HG03432 (cell line): Measurements from ENCODE around the gene ZNF341.

Experiments used
- ATAC-seq: cut with Tn5 transposase; IDR thresholded peaks from one replicate; pipeline ENCODE4 v1.9.1; 2021; ENCODE audit warnings: mild to moderate bottlenecking, moderate library complexity; ENCODE audit not compliant: unreplicated experiment

The ZNF341 gene

DNA sequence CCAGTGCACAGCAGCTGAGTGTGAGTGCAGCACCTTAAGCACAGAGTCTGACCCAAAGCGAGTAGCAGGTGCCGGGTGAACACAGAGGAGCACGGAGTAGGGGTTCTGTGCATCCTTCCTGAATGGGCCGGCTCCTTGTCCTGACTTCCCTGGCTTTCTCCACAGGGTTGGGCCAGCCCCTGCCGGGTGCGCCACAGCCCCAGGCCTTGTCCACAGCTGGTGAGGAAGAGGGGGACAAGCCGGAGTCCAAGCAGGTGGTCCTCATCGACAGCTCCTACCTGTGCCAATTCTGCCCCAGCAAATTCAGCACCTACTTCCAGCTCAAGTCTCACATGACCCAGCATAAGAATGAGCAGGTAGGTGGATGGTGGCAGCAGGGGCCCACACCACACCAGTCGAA lies 34.9 kb downstream of the ZNF341 start:
- ATAC-seq, result no peak

DNA sequence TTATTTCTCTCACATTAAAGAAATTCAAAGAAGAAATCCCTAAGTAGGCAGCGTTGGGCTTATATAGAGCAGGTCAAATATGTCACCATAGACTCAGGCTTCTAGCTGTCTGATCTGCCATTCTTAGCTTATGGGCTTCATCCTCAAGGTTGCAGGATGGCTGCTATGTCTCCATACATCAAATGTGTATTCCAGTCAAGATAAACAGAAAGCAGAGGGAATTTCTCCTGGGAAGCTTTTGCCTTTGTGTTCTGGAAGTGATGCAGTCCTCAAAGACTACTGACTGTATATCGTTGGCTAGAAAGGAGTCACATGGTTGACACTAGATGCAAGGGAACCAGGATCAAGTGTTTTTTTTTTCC lies 36.0 kb downstream of the ZNF341 start:
- ATAC-seq, result no peak

DNA sequence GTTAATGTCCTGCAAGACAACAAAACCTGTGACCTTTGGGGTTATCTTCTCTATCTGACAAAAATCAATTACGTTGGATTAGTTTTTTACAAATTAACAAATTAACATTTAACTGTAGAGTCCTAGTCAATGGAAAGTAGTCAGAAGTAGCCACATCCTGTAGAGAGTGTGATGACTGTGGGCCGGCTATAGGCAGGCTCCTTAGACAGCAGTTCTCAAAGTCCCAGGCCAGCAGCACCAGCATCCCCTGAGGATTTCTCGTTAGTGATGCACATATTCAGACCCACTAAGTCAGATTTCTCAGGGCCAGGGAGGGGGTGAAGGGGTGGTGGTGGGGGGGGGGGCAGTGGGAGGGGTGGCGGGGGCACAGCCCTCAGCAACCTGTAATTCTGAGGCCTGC lies 37.2 kb downstream of the ZNF341 start:
- ATAC-seq, result no peak

DNA sequence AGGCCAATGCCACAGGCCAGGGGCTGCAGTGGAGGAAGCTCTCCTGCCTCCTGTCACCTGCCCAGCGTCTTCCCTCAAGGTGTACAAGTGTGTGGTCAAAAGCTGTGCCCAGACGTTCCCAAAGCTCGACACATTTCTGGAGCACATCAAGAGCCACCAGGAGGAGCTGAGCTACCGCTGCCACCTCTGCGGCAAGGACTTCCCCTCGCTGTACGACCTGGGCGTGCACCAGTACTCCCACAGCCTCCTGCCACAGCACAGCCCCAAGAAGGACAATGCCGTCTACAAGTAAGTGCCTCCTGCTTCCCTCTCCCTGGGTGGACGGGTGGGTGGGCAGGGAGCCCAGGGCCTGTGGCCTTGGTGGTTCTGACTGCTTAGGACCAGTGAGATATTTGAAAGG lies 38.2 kb downstream of the ZNF341 start:
- no peak for ATAC-seq

DNA sequence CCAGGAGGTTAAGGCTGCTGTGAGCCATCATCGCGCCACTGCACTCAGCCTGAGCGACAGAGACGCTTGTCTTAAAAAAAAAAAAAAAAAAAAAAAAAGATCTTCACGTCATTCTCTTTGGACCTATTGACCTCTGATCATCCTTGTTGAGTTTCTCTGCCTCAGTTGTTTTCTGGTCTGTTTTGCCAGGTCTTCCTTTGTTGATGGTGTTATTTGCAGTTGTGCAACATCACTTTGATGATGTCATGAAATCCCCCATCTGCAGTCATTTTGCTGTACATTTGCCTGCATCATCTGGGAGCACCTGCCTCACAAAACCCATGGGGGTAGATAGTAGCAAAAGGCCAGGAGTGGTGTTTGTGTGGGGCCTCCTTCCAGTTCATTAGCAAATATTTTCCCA lies 40.1 kb downstream of the ZNF341 start:
- ATAC-seq, result no peak

DNA sequence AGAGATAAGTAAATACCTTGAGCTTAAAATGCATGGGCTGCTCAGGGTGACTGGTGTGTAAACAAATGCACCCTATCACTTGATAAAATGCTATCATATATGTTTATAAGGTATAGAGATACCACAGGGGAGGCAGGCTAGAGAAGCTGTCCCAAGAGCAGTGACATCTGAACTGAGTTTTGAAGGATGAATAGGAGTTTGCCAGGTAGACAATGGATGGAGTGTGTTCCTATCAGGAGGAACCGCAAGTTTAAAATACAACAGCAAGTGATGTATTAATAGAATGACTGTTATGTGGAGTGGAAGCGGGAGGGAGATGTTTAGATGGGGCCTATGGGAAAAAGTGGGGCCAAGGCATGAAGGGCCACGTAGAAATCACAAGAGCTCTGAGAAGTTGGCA lies 40.6 kb downstream of the ZNF341 start:
- ATAC-seq, result no peak

DNA sequence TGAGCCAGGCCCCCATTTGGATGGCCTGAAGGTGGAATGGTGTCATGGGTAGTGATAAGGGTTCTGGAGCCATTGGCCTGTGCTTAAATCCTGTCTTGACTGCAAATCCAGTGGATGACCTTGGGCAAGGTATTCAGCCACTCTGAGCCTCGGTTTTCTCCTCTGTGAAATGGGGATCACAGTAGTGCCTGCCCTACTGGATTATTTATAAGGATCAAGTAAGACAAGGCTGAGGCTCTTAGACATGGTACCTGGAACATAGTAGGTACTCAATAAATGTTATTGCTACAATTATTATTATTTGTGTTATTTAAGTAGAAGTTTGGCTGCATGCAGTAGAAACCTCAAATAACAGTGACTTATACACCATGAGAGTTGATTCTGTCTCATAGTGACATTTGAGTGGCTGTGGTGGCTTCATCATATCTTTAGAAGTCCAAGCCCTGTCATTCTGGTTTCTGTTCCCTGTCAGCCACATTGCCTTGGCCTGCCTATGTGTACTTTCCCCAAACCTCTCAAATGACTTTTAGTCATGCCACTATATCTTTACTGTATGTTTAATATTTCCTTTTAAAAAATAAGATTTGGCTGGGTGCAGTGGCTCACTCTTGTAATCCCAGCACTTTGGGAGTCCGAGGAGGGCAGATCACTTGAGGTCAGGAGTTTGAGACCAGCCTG lies 41.8 kb downstream of the ZNF341 start:
- ATAC-seq, result peak; percentile 62

DNA sequence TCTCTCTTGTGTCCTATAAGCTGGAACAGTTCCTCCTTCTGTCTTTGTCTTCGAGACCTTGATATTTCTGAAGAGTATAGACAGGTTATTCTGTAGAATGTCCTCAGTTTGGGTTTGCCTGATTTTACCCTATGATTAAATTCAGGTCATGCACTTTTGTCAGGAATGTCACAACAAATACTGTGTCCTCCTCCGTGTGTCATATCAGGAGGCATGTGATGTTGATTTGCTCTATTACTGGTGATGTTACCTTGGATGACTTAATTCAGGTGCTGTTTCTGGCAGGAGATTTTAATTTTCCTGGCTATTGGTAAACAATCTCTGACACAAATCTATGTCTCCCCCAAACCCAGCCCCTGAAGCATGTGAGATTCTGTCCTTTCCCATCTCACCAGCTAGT lies 46.0 kb downstream of the ZNF341 start:
- no peak for ATAC-seq

DNA sequence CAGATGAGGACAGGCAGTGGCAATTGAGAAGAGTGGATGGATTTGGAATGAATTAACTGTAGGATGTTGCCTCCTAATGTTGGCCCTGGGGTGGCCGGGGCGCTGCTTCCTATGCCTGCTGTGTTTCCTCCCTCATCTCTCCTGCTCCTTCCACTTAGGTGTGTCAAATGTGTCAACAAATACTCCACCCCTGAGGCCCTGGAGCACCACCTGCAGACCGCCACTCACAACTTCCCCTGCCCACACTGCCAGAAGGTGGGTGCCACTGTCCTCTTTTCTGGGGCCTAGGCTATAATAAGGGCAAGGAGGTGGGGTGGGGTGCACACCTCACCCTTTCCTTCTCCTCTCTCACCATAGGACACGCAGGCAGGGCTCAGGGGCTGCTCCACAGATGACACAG lies 49.3 kb downstream of the ZNF341 start:
- ATAC-seq, result no peak

DNA sequence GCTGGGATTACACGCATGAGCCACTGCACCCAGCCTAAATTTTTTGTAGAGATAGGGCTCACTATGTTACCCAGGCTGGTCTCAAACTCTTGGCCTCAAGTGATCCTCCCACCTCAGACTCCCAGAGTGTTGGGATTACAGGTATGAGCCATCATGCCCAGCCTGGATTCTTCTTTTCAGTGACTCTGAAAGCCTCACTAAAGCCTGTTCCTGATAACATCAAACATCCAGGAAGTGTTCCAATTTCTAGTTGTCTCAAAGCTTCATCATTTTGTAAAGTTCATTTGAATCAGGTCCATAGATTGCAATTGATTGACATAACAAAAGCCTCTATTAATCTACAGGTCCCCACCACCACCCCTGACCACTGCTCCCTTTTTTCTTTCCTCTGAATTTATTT lies 50.1 kb downstream of the ZNF341 start:
- no peak for ATAC-seq

DNA sequence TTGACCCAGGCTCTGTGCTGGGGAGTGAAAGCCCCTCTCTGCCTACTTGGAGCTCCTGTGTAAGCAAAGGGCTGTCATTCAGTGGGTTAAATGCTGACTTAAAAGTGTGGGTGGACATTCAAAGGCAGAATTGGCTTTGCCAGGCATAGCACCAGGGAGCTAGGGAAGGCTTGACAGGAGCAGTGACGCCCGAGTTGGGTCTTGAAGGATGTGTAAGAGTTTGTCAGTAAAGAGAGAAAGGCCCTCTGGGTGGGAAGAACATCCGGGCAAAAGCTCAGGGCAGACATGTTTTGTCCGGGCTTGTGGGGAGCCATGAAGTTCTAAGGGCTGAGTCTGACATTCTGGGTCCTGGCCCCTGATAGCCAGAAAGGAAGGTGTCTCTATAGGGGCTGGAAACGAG lies 51.5 kb downstream of the ZNF341 start:
- ATAC-seq, result no peak

DNA sequence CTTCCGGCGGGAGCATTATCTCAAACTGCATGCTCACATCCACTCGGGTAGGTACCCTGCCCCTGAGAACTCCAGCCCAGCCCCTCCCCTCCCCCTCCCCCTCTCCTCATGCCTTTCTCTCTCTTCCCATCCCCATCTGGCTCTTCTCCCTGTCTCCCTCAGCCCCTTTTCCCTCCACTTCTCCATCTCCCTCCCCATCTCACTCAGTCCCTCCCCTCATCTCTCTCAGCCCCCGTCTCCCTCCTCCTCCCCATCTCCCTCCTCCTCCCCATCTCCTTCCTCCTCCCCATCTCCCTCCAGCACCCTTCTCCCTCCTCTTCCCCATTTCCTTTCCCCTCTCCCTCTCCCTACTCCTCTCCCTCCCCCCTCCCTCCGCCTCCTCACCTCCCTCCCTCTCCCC lies 52.0 kb downstream of the ZNF341 start:
- ATAC-seq, result no peak

DNA sequence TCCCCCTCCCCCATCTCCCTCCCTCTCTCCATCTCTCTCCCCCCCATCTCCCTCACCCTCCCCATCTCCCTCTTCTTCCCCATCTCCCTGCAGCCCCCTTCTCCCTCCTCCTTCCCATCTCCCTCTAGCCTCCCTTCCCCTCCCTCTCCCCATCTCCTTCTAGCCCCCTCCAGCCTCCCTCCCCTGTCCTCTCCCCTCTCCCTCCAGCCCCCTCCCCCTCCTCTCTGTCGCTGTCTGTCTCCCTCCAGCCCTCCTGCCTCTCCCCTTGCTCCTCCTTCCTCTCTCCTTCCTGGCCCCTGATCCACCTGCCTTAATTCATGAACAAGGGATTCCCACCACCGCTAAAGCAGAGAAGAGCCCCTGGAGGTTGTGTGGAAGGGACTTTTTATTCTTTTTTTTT lies 52.4 kb downstream of the ZNF341 start:
- no peak for ATAC-seq

DNA sequence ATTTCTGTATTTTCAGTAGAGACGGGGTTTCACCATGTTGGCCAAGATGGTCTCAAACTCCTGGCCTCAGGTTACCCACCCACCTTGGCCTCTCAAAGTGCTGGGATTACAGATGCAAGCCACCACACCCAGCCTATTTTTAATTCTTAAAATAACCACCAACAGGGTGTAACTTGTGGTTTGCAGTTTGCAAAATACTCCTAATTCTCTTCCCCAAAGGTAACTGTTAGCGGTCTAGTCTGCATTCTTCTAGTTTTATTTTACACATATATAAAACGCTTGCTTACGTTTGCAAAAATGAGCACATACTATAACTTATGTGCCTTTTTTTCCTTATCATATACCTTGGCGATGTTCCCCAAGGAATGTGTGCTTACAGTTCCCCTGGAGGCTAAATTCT lies 53.7 kb downstream of the ZNF341 start:
- ATAC-seq, result no peak

DNA sequence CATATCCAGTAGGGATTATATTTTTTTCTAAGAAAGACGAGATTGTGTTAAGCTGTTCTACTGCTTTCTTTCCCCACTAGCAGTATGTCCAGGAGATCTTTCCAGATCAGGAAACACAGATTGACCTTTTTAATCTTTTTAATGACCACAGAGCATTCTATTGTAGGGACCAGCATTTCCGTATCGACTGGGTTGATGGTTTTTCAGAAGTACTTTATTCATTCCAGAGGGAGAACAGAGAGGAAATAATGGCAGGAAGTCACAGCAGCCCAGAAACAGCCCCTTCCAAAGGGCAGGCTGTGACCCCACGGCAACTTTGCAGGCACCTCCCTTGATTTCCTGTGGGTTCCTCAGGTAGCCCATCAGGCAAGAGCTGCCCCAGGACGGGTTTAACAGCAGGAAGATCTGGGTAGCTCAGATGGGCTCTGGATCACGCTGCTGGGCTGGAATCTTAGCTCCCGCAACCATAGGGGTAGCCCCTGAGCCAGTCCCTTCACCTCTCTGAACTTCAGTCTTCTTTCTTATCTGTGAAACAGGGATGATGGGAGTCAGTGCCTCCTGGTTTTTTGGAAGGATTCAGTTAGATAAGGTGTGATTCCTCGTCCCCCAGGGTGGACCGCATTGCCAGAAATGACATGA lies 55.6 kb downstream of the ZNF341 start:
- ATAC-seq, result no peak

DNA sequence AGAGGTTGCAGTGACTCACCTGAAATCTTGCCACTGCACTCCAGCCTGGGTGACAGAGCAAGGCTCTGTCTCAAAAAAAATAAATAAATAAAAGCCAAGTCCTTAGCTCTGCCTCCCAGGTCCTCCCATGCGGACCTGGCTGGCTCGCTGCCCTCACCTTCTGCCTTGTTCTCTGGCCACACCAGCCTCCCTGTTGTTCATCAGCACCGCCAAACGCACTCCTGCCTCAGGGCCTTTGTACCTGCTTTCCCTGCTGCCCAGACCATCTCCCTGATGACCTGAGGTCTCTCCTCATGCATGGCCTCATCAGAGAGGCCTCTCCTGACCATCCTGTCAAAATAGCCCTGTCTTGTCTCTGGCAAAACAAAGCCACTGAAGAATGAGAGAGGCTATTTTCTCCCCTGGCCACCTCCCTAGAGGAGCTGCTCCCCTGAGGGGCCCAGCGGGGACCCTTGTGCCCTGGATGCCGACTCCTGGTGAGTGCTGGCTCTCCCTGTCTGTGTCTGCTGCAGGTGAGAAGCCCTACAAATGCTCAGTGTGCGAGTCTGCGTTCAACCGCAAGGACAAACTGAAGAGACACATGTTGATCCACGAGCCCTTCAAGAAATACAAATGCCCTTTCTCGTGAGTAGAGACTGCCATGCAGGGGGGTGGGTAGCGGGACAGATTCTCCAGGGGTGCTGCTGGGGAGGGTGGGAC lies 56.7 kb downstream of the ZNF341 start:
- ATAC-seq, result no peak

DNA sequence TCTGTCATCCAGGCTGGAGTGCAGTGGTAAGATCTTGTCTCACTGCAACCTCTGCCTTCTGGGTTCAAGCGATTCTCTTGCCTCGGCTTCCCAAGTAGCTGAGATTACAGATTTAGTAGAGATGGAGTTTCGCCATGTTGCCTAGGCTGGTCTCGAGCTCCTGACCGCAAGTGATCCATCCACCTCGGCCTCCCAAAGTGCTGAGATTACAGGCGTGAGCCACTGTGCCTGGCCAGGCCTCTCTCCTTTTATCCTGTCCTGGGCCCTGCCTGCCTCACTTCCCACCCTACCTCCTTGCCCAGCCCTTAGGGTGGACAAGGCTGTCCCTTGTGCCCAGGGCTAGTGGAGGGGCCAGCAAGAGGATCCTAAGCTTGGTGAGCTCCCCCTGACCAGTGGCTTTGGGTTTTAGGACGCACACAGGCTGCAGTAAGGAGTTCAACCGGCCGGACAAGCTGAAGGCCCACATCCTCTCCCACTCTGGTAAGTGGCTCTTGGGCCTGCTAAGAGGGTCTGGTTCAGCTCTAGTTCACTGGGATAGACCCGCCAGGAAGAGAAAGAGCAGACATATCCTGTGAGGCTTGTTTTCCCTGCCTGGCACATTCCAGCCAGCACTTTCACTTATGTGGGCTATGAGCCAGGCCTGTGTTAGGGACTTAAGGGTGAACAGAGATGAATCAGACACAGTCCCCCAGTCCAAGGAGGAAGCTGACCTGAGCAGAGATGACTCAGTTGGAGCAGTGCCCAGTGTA lies 57.5 kb downstream of the ZNF341 start:
- ATAC-seq, result no peak

DNA sequence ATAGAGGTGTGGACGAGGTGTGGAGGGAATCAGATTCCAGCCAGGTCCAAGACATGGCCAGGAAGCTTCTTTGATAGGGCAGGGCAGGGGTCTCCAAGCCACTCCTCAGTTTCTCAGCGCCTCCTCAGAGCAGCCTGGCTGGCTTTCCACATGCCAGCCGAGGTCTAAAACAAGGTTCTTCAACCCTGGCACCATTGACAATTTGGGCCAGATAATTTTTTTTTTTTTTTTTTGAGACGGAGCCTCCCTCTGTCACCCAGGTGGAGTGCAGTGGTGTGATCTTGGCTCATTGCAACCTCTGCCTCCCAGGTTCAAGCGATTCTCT lies 58.0 kb downstream of the ZNF341 start:
- ATAC-seq, result no peak

DNA sequence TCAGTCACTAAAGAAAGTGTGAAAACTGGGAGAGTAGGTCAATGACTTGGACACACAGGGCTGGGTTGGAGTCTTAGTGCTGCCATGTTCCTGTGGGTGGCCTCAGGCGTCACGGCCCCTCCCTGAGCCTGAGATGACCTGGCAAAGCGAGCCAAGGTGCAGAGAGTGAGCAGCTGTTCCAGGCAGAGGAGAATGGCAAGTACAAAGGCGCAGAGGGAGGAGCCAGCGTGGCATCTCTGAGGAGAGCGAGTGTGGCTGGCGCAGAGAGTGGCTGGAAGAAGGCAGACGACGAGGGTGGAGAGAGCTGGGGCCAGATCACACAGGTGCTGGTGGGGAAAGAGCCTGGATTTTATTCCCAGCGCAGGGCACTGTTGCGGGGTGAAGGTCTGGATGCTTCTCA lies 58.8 kb downstream of the ZNF341 start:
- ATAC-seq, result no peak

DNA sequence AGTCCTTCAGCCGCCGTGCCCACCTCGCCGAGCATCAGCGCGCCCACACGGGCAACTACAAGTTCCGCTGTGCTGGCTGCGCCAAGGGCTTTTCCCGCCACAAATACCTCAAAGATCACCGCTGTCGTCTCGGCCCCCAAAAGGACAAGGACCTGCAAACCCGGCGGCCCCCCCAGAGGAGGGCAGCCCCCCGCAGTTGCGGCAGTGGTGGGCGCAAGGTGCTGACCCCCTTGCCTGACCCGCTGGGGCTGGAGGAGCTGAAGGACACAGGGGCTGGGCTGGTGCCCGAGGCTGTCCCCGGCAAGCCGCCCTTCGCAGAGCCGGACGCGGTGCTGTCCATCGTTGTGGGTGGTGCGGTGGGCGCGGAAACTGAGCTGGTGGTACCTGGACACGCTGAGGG lies 59.2 kb downstream of the ZNF341 start:
- no peak for ATAC-seq

DNA sequence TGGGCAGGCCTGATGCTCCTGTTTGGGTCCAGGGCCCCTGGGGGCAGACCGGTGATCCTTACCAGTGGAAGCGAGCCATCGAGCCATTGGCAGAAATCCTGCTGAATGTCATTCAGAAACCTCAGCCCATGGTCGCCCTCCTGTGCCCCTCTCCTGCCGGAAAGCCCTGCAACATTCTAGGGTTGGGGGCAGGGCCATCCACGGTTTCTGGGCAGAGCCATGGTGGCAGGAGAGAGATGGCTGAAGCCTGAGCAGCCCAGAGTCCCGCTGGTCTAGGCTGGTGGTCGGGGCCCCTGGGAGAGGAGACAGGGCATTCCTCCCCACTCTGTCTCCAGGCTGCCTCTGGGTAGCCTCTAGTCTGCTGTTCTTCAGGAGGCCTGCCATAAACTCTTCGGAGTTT lies 59.7 kb downstream of the ZNF341 start:
- ATAC-seq, result no peak
